HepG2 (cell line): ENCODE data around the gene ZNF91. TPM values are rescaled to one million over a fixed set of nuclear protein-coding genes. Genes with fewer than 3 reads are reported as not detected.

Experiments
- AGO1 ChIP-seq: fragments of 200-400 bp; formaldehyde crosslinking; IDR thresholded peaks from 2 replicates; pipeline ENCODE4 v1.6.1; 2017; ENCODE audit warnings: mild to moderate bottlenecking, low read depth, low read length, moderate library complexity; ENCODE audit not compliant: poor library complexity, severe bottlenecking
- ARID4A ChIP-seq: sonication (generic); formaldehyde crosslinking; IDR thresholded peaks from 2 replicates; pipeline ENCODE4 v1.5.0; 2020; ENCODE audit warnings: mild to moderate bottlenecking, missing genetic modification reagents, borderline replicate concordance
- E2F5 ChIP-seq: sonication (generic); formaldehyde crosslinking; conservative IDR thresholded peaks from 2 replicates; pipeline ENCODE4 v1.4.0; 2020; ENCODE audit warnings: missing genetic modification reagents
- ELK4 ChIP-seq: sonication (generic); formaldehyde crosslinking; IDR thresholded peaks from 2 replicates; pipeline ENCODE4 v1.9.0; 2021; ENCODE audit warnings: missing genetic modification reagents, borderline replicate concordance
- ERF ChIP-seq: IDR thresholded peaks from 2 replicates; pipeline ENCODE4 v1.6.1; 2018; ENCODE audit warnings: missing biosample characterization, missing genetic modification reagents
- GATAD2A ChIP-seq: IDR thresholded peaks from 2 replicates; pipeline ENCODE4 v1.6.1; 2016
- HIVEP1 ChIP-seq: sonication (generic); formaldehyde crosslinking; IDR thresholded peaks from 2 replicates; pipeline ENCODE4 v1.4.0; 2020; ENCODE audit warnings: mild to moderate bottlenecking, missing genetic modification reagents
- HMG20A ChIP-seq: IDR thresholded peaks from 2 replicates; pipeline ENCODE4 v1.6.1; 2016; ENCODE audit warnings: borderline replicate concordance
- KAT7 ChIP-seq: IDR thresholded peaks from 2 replicates; pipeline ENCODE4 v1.6.1; 2018; ENCODE audit warnings: borderline replicate concordance, missing compliant biosample characterization
- KDM1A ChIP-seq: IDR thresholded peaks from 2 replicates; pipeline ENCODE4 v1.6.1; 2016; ENCODE audit warnings: missing compliant biosample characterization
- SOX5 ChIP-seq: IDR thresholded peaks from 2 replicates; pipeline ENCODE4 v1.6.1; 2016; ENCODE audit warnings: borderline replicate concordance
- SRY ChIP-seq: sonication (generic); formaldehyde crosslinking; IDR thresholded peaks from 2 replicates; pipeline ENCODE4 v1.8.0; 2022; ENCODE audit warnings: mild to moderate bottlenecking, missing genetic modification reagents
- STAT6 ChIP-seq: sonication (generic); formaldehyde crosslinking; IDR thresholded peaks from 2 replicates; pipeline ENCODE4 v1.4.0; 2020; ENCODE audit warnings: missing genetic modification reagents, mild to moderate bottlenecking, borderline replicate concordance
- ZFP41 ChIP-seq: sonication (generic); formaldehyde crosslinking; IDR thresholded peaks from 2 replicates; pipeline ENCODE4 v1.4.0; 2020; ENCODE audit warnings: mild to moderate bottlenecking, missing genetic modification reagents, borderline replicate concordance
- ZIK1 ChIP-seq: sonication (generic); formaldehyde crosslinking; IDR thresholded peaks from 2 replicates; pipeline ENCODE4 v1.5.0; 2020; ENCODE audit warnings: mild to moderate bottlenecking, low read depth, missing genetic modification reagents, borderline replicate concordance
- ZMAT5 ChIP-seq: sonication (generic); formaldehyde crosslinking; IDR thresholded peaks from 2 replicates; pipeline ENCODE4 v1.5.0; 2020; ENCODE audit warnings: mild to moderate bottlenecking, low read depth, missing genetic modification reagents, borderline replicate concordance
- ZNF570 ChIP-seq: sonication (generic); formaldehyde crosslinking; IDR thresholded peaks from 2 replicates; pipeline ENCODE4 v1.4.0; 2020; ENCODE audit warnings: mild to moderate bottlenecking, missing genetic modification reagents, borderline replicate concordance
- ZNF614 ChIP-seq: IDR thresholded peaks from 2 replicates; pipeline ENCODE4 v1.6.1; 2018; ENCODE audit warnings: missing biosample characterization, missing genetic modification reagents, inconsistent platforms, borderline replicate concordance
- ZSCAN21 ChIP-seq: sonication (generic); formaldehyde crosslinking; IDR thresholded peaks from 2 replicates; pipeline ENCODE4 v1.8.0; 2022; ENCODE audit warnings: mild to moderate bottlenecking, missing genetic modification reagents, moderate library complexity, borderline replicate concordance
- ZSCAN30 ChIP-seq: sonication (generic); formaldehyde crosslinking; IDR thresholded peaks from 2 replicates; pipeline ENCODE4 v1.5.0; 2020; ENCODE audit warnings: mild to moderate bottlenecking, missing genetic modification reagents
- polyA plus RNA-seq, 8 experiments: library from polyadenylated mRNA; depleted of rRNA in 3 of 8; stranded (reverse) in 7 of 8; unstranded in 1 of 8; fragments of >200 nt; fragmentation: Illumina TruSeq in 4 of 8; extraction: Trizol in 4 of 8; gene quantifications; 2 replicates each; pipeline versions ENCODE4 v1.2.1 to v1.2.3, GENCODE V29; 2011 to 2016; ENCODE audit warnings: low read depth in 4 of 8, missing spikeins in 1 of 8, mixed read lengths in 1 of 8; ENCODE audit not compliant: insufficient read depth in 1 of 8
- total RNA-seq, 5 experiments: library from RNA; depleted of rRNA; stranded (reverse); fragments of >200 nt; fragmentation: Illumina TruSeq; extraction: Trizol; gene quantifications; 2 replicates each; pipeline ENCODE4 v1.2.3, GENCODE V29; 2016; ENCODE audit warnings: low read depth in 1 of 5

Gene ZNF91
- total and polyA plus RNA-seq, 2 of the 13 experiments (the other 11 are each of a cell fraction or from before 2014, with no cell fraction given), result 19.4 to 21.5 TPM

- TF ChIP-seq ELK4 (CRISPR knock-in tag), result no peak
- peak; percentile 97 for TF ChIP-seq SOX5 (CRISPR knock-in tag)
- TF ChIP-seq SRY, result no peak
- no peak for TF ChIP-seq ZFP41 (CRISPR knock-in tag)
- TF ChIP-seq ZNF570 (CRISPR knock-in tag), result no peak
- no peak for TF ChIP-seq ZSCAN21 (CRISPR knock-in tag)
- TF ChIP-seq HIVEP1, result no peak
- peak; percentile 88 for TF ChIP-seq ZNF614 (CRISPR knock-in tag)
- TF ChIP-seq AGO1, result no peak
- peak; percentile 14; the same call in 1 of the 2 replicates for TF ChIP-seq ARID4A (CRISPR knock-in tag)
- no peak for TF ChIP-seq E2F5 (CRISPR knock-in tag)
- TF ChIP-seq GATAD2A (CRISPR knock-in tag), result peak; percentile 59
- TF ChIP-seq STAT6, result no peak
- TF ChIP-seq ZMAT5, result no peak
- TF ChIP-seq KAT7 (CRISPR knock-in tag), result 0 out of 2 replicates have a peak, but pooled peaks have one; percentile 42
- no peak for TF ChIP-seq ZIK1
- TF ChIP-seq KDM1A (CRISPR knock-in tag), result 0 out of 2 replicates have a peak, but pooled peaks have one; percentile 22
- no peak for TF ChIP-seq ERF (CRISPR knock-in tag)
- peak; percentile 49 for TF ChIP-seq HMG20A
- no peak for TF ChIP-seq ZSCAN30 (CRISPR knock-in tag)
These were observed 8.5 kb upstream of the ZNF91 start (continued) for GRCh38 chr19:23403581-23404324.
